Mucosa of descending colon (tissue), 3 donors: ENCODE measurements around the gene SPRR3. TPM values are rescaled to one million over a fixed set of nuclear protein-coding genes. Genes with fewer than 3 reads are reported as not detected.

Experiments
- ATAC-seq: fragments of 200-7000 bp; cut with Tn5 transposase; one replicate; pipeline ENCODE4 v1.9.1; 2020; ENCODE audit warnings: mild to moderate bottlenecking, moderate library complexity
- DNase-seq, 3 donors: peaks; one replicate each; pipeline ENCODE4 v3.0.0-alpha.2; 2020
- H3K36me3 ChIP-seq: fragments of 200-600 bp; one replicate; pipeline ENCODE4 v1.8.0; 2021; ENCODE audit warnings: low read depth, mild to moderate bottlenecking
- H3K4me1 ChIP-seq: fragments of 200-600 bp; one replicate; pipeline ENCODE4 v1.8.0; 2021; ENCODE audit warnings: low read depth, mild to moderate bottlenecking
- H3K4me3 ChIP-seq: fragments of 200-600 bp; one replicate; pipeline ENCODE4 v1.8.0; 2021; ENCODE audit warnings: mild to moderate bottlenecking
- H3K9me3 ChIP-seq: fragments of 200-600 bp; one replicate; pipeline ENCODE4 v1.8.0; 2021; ENCODE audit warnings: mild to moderate bottlenecking
- intact Hi-C, 2 donors: fragments of 100-400 bp; cut with DNase I in 1 of 2; cut with micrococcal nuclease in 1 of 2; formaldehyde crosslinking; loops; one replicate each; pipeline versions ENCODE4 v1.11.0 to v1.11.1; 2022; cut with DNase I, micrococcal nuclease
- total RNA-seq, 3 donors: library from RNA; stranded (reverse); fragmentation: NEBNext Ultra II Directional in 2 of 3; extraction: Animal tissue kit (Norgen Biotek cat#: 25700) in 2 of 3; gene quantifications; one replicate each; pipeline versions ENCODE4 v1.2.1 to v1.2.4, GENCODE V29; 2021 to 2023
- TF ChIP-seq, protein P1 (sequence below): fragments of 200-600 bp; IDR thresholded peaks from one replicate; pipeline ENCODE4 v1.8.0; 2022; ENCODE audit warnings: antibody characterized with exemption, mild to moderate bottlenecking
- donor health status: DM: no; HTN: no; CAD: no; lungs with moderate emphysema.
- donor health status: DM: no; HTN: no; CAD: no.
- donor health status: DM: no; HTN: yes; CAD: no.

Gene SPRR3
- total RNA-seq, 3 donors from 2014 or later = 0.93 TPM; not detected in 2

DNA sequence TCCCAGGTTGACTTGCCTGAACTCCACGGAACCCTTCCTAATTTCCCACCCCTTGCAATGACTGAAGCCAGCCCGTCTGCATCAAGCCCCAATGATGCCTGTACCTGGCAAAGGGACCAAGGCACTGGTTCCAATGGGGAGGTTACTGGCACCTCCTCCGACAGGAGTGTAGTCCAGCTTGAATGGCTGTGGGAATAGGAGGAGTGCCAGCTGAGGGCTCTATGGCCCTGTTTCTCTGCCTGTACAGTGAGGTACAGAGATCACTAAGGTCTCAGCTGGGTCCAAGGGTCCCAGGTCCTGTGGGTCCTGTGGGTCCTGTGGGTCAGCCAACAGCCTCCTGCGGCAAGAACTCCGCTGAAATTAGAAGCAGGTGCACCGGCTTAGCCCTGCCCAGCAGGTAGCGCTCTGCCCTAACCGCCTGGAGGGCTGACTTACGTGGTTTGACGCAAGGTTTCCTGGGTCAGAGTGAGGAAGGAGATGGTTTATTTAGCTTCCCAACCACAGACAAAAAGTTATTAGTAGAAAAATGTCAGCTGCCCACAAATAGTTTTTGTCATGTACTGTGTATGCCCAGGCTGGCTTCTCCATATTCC is 41.0 kb upstream of the SPRR3 start:
- TF ChIP-seq, protein P1, sequence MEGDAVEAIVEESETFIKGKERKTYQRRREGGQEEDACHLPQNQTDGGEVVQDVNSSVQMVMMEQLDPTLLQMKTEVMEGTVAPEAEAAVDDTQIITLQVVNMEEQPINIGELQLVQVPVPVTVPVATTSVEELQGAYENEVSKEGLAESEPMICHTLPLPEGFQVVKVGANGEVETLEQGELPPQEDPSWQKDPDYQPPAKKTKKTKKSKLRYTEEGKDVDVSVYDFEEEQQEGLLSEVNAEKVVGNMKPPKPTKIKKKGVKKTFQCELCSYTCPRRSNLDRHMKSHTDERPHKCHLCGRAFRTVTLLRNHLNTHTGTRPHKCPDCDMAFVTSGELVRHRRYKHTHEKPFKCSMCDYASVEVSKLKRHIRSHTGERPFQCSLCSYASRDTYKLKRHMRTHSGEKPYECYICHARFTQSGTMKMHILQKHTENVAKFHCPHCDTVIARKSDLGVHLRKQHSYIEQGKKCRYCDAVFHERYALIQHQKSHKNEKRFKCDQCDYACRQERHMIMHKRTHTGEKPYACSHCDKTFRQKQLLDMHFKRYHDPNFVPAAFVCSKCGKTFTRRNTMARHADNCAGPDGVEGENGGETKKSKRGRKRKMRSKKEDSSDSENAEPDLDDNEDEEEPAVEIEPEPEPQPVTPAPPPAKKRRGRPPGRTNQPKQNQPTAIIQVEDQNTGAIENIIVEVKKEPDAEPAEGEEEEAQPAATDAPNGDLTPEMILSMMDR = no peak
- DNase-seq (no peak), ATAC-seq (no peak)
- no peak overlapping the region for H3K4me3 ChIP-seq
- H3K4me1 ChIP-seq = no peaks in the 10 kb centered on the region
- intact Hi-C loops = no loop called here
- H3K9me3 ChIP-seq = no peaks in the 10 kb centered on the region
- H3K36me3 ChIP-seq = no peaks in the 10 kb centered on the region

GRCh38 chr1:152961226-152961891 is 40.2 kb upstream of the SPRR3 start:
- DNase-seq (no peak), ATAC-seq (no peak)
- Histone ChIP-seq H3K4me1 (no peaks in the 10 kb centered on the region), H3K36me3 (no peaks in the 10 kb centered on the region), H3K4me3 (no peak overlapping the region), H3K9me3 (no peaks in the 10 kb centered on the region)
- intact Hi-C loops = no loop called here
- TF ChIP-seq, protein P1 = no peak

- TF ChIP-seq, protein P1 = no peak
- no peaks in the 10 kb centered on the region for H3K9me3 ChIP-seq
- H3K4me3 ChIP-seq = no peak overlapping the region
- H3K36me3 ChIP-seq = no peaks in the 10 kb centered on the region
- no peak for DNase-seq
- H3K4me1 ChIP-seq = no peaks in the 10 kb centered on the region
- intact Hi-C loops = no loop called here
- no peak for ATAC-seq
Measured at GRCh38 chr1:152962876-152963415, 38.6 kb upstream of the SPRR3 start.

GRCh38 chr1:152964536-152964935 is 37.0 kb upstream of the SPRR3 start:
- Histone ChIP-seq H3K9me3 (no peaks in the 10 kb centered on the region), H3K4me3 (no peak overlapping the region), H3K36me3 (no peaks in the 10 kb centered on the region), H3K4me1 (no peaks in the 10 kb centered on the region)
- TF ChIP-seq, protein P1 = no peak
- intact Hi-C loops = no loop called here
- DNase-seq (no peak), ATAC-seq (no peak)

DNA sequence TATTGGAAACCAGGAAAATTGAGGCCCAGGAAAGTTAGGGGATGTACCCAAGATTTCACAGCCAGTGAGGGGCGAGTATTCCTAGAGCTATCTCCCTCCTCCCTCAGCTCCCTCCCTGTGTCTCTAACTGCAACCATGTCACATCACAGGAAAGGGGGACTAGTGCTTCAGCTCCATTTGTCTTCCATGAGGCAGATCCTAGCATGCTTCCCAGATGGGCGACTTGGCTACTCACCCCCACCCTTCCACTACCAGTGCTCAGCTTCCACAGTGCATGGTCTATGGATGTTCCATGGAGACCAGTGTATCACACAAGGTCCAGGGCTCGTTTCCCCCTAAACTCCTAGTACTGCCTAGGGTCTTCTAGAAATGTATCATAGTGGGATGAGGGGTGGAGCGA is 35.7 kb upstream of the SPRR3 start:
- intact Hi-C loops = no loop called here
- ATAC-seq = no peak
- TF ChIP-seq, protein P1 = no peak
- no peaks in the 10 kb centered on the region for H3K9me3 ChIP-seq
- no peak for DNase-seq
- no peaks in the 10 kb centered on the region for H3K4me1 ChIP-seq
- H3K36me3 ChIP-seq = no peaks in the 10 kb centered on the region
- H3K4me3 ChIP-seq = no peak overlapping the region
